Measurements from ENCODE around the gene BMP7. TPM values are rescaled to one million over a fixed set of nuclear protein-coding genes. Genes with fewer than 3 reads are reported as not detected.

Gene BMP7
- total and polyA plus RNA-seq, 2 of the 8 experiments (the other 6 are each of a cell fraction or from before 2014, with no cell fraction given): 9.2 to 14.7 TPM

DNA sequence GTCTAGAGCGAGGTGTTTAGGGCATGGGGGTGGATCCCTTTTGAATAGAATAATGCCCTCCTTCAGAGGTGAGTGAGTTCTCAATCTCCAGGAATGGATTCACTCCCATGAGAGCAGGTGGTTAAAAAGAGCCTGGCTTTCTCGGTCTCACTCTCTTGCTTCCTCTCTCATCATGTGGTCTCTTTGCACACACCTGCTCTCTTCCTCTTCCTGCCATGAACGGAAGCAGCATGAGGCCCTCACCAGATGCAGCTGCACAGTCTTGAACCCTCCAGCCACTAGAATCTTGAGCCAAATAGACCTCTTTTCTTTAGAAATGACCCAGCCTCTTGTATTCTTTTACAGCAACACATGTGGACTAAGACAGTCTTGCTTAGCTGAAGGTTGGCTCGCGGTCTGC, 119.3 kb downstream of the BMP7 start:
- WGBS, 2 experiments (ENCODE audit: extremely low coverage in 1 of 2, insufficient coverage in 1 of 2, insufficient read length in 1 of 2, insufficient replicate concordance in 2 of 2, low coverage in 1 of 2, low lambda C conversion rate in 2 of 2, missing lambda C conversion rate in 1 of 2): 82% methylated on average over 5 of the region's 5 CpGs; no CpG with 5 or more reads in 1 of the 2 experiments

More for the DNA sequence above, 119.3 kb downstream of the BMP7 start:
- Histone ChIP-seq H3K27me3 (replicated peaks in 1 of 4; ENCODE audit: control insufficient read depth in 3 of 4, extremely low read depth in 1 of 4, insufficient read depth in 3 of 4, low read length in 3 of 4) (peaks cover 0 to 2% (median 0%) of the 10 kb centered on the region in 4 experiments; a peak in 1 of 7 replicates), H3K9ac (replicated peaks in 1 of 4; ENCODE audit: extremely low read depth in 1 of 4, low read depth in 3 of 4, low read length in 3 of 4) (no peak overlapping the region), H3K4me2 (ENCODE audit: insufficient read depth in 1 of 2, low read depth in 2 of 2, low read length in 2 of 2) (no peak overlapping the region), H4K5ac (ENCODE audit: insufficient read length, low read depth, low read length) (no peak overlapping the region), H4K20me1 (replicated peaks in 1 of 2; ENCODE audit: control insufficient read depth in 1 of 2, insufficient read depth in 2 of 2, low read length in 2 of 2) (no peaks in the 10 kb centered on the region), H2BK120ac (replicated peaks; ENCODE audit: low read depth, low read length) (no peak overlapping the region), H2AFZ (ENCODE audit: low read length) (no peak overlapping the region), H3K36me3 (ENCODE audit: control insufficient read depth in 2 of 4, insufficient read depth in 4 of 4, low read length in 3 of 4) (no peaks in the 10 kb centered on the region), H3K4ac (replicated peaks; ENCODE audit: insufficient read length, low read depth, low read length) (no peak overlapping the region), H3K9me3 (ENCODE audit: insufficient read depth in 2 of 2, low read depth in 1 of 2, low read length in 1 of 2) (no peaks in the 10 kb centered on the region), H3K27ac (ENCODE audit: low read depth, low read length) (no peak overlapping the region), H2BK5ac (ENCODE audit: low read depth, low read length) (no peak overlapping the region), H4K91ac (replicated peaks; ENCODE audit: insufficient read length, low read length) (no peak overlapping the region), H3K79me1 (ENCODE audit: low read depth, low read length) (no peaks in the 10 kb centered on the region), H3K56ac (replicated peaks; ENCODE audit: insufficient read length, low read depth, low read length) (no peak overlapping the region), H2BK12ac (ENCODE audit: low read depth, low read length) (no peak overlapping the region), H2BK15ac (ENCODE audit: low read length) (no peak overlapping the region), H3K4me3 (ENCODE audit: extremely low read depth in 1 of 4, insufficient read depth in 2 of 4, low read depth in 3 of 4, low read length in 4 of 4) (no peak overlapping the region), H4K8ac (ENCODE audit: extremely low read depth, insufficient read depth, low read length) (no peak overlapping the region), H2BK20ac (ENCODE audit: low read length) (no peak overlapping the region), H3K23me2 (ENCODE audit: low read depth, low read length) (peaks cover 2% of the 10 kb centered on the region; the same call in 1 of the 2 replicates), H2AK5ac (ENCODE audit: low read depth, low read length) (no peak overlapping the region), H3K14ac (ENCODE audit: insufficient read length) (no peak overlapping the region), H3K23ac (ENCODE audit: insufficient read length) (no peak overlapping the region), H3K79me2 (ENCODE audit: control insufficient read depth in 1 of 2, insufficient read depth in 2 of 2, low read length in 2 of 2) (no peaks in the 10 kb centered on the region), H3K18ac (ENCODE audit: extremely low read depth, low read length) (no peak overlapping the region), H3K4me1 (replicated peaks in 1 of 4; ENCODE audit: control insufficient read depth in 3 of 4, insufficient read depth in 4 of 4, low read length in 3 of 4) (no peaks in the 10 kb centered on the region)
- ChIA-PET POLR2A (ENCODE audit: partially characterized antibody) (no interaction called here), CTCF (ENCODE audit: partially characterized antibody) (interaction anchor here (0.9 to 2.1 kb wide), 3 partner anchors 10 to 65 kb away, joined by 3 to 8 read pairs (median 3); no protein-coding TSS in a partner anchor)
- DNase-seq (ENCODE audit: low read depth in 1 of 2, low spot score in 2 of 2) (no peak), FAIRE-seq (no peak)
- no peak for TF ChIP-seq BCL11A (IDR thresholded peaks at IDR 0.05; ENCODE audit: low read depth in 2 of 2, low read length in 2 of 2)
- TF ChIP-seq TCF12 (IDR thresholded peaks at IDR 0.05; ENCODE audit: low read depth, low read length): no peak
- TF ChIP-seq RNF2 (IDR thresholded peaks at IDR 0.05; ENCODE audit: borderline replicate concordance, low read depth, low read length, missing control alignments, poor library complexity, severe bottlenecking): no peak
- TF ChIP-seq KDM1A (IDR thresholded peaks at IDR 0.05; ENCODE audit: borderline replicate concordance, low read length): no peak
- TF ChIP-seq YY1 (IDR thresholded peaks at IDR 0.05; ENCODE audit: low read depth, low read length): no peak
- no peak for TF ChIP-seq CBX8 (IDR thresholded peaks at IDR 0.05; ENCODE audit: borderline replicate concordance, low read depth, low read length)
- TF ChIP-seq CTBP2 (IDR thresholded peaks at IDR 0.05; ENCODE audit: borderline replicate concordance, insufficient read depth, insufficient read length, low read length): no peak
- no peak for TF ChIP-seq RBBP5 (IDR thresholded peaks at IDR 0.05; ENCODE audit: borderline replicate concordance, low read depth, low read length)
- TF ChIP-seq FOSL1 (IDR thresholded peaks at IDR 0.05; ENCODE audit: insufficient read depth, low read depth, low read length): no peak
- TF ChIP-seq RAD21 (IDR thresholded peaks at IDR 0.05 in 1 of 2, conservative IDR thresholded peaks at IDR 0.05 in 1 of 2; ENCODE audit: low read depth in 2 of 2, low read length in 2 of 2): no peak

All from H1 (cell line).